ENCODE measurements around the gene SRP9.

- TF ChIP-seq EZH2 (IDR thresholded peaks at IDR 0.05; ENCODE audit: borderline replicate concordance, control insufficient read depth, low read depth, low read length) = no peak
- TF ChIP-seq FOS (IDR thresholded peaks at IDR 0.05; ENCODE audit: borderline replicate concordance, extremely low read depth, insufficient read length) = no peak
- no peak for TF ChIP-seq BRCA1 (IDR thresholded peaks at IDR 0.05; ENCODE audit: low read depth, low read length)
- no peak for TF ChIP-seq STAT3 (IDR thresholded peaks at IDR 0.05; ENCODE audit: low read depth, low read length)
- TF ChIP-seq CTCF (IDR thresholded peaks at IDR 0.05 in 2 of 3, conservative IDR thresholded peaks at IDR 0.05 in 1 of 3; ENCODE audit: control insufficient read depth in 2 of 3, extremely low read depth in 1 of 3, insufficient read depth in 1 of 3, low read depth in 3 of 3, low read length in 3 of 3) = no peak
- TF ChIP-seq REST (IDR thresholded peaks at IDR 0.05; ENCODE audit: low read depth, low read length) = no peak
- TF ChIP-seq RAD21 (IDR thresholded peaks at IDR 0.05; ENCODE audit: insufficient read depth, low read depth, low read length) = no peak
- TF ChIP-seq, protein P1, sequence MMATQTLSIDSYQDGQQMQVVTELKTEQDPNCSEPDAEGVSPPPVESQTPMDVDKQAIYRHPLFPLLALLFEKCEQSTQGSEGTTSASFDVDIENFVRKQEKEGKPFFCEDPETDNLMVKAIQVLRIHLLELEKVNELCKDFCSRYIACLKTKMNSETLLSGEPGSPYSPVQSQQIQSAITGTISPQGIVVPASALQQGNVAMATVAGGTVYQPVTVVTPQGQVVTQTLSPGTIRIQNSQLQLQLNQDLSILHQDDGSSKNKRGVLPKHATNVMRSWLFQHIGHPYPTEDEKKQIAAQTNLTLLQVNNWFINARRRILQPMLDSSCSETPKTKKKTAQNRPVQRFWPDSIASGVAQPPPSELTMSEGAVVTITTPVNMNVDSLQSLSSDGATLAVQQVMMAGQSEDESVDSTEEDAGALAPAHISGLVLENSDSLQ (IDR thresholded peaks at IDR 0.05) = no peak
- TF ChIP-seq IRF3 (IDR thresholded peaks at IDR 0.05) = no peak
Measured at GRCh38 chr1:225835856-225836255, 58.2 kb downstream of the SRP9 start.
